Measurements from ENCODE around the gene TNS4. TPM values are rescaled to one million over a fixed set of nuclear protein-coding genes. Genes with fewer than 3 reads are reported as not detected.

The TNS4 gene
- total and polyA plus RNA-seq, 2 donors (not counting 1 experiment from before 2014, with no cell fraction given), result under 0.01 to 0.05 TPM

DNA sequence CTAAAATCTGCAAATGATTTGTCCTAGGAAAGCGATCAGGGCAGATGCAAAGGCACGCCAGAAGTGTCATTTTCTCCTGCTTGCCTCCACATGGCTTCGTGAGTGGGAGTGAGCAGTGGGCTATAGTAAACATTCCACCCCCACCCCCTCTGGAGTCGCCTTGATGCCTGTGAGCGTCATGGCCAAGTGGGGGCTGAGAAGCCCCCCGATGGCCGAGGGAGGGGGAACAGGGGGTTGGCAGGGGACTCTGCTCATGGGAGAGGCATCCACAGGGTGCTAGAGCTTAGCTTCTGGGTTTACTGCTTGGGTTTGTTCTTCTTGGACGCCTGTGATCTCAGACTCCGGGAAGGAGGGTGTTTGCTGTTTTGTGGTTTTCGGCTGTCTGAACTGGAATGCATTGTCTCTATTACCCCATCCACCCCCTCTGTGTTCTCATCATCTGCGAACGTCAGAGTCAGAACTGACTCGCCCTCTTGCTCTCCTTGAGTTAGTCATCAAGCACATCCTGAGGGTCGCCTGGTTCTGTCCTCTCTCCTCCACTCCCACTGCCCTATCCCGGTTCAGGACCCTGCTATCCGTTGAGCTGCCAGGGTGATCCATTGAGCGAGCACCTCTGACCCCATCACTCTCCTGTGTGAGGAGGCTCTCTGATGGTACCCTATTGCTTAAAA, 15.4 kb downstream of the TNS4 start:
- no peaks in the 10 kb centered on the region for H4K20me1 ChIP-seq (ENCODE audit: control insufficient read depth, extremely low read depth, insufficient read depth, low read length)
- H3K36me3 ChIP-seq (ENCODE audit: control insufficient read depth, insufficient read depth, low read length), result no peaks in the 10 kb centered on the region
- no peak for TF ChIP-seq CTCF (conservative IDR thresholded peaks at IDR 0.05 in 1 of 2, IDR thresholded peaks at IDR 0.05 in 1 of 2; ENCODE audit: low read depth in 1 of 2, low read length in 2 of 2)
- no peak for TF ChIP-seq EZH2 (IDR thresholded peaks at IDR 0.05; ENCODE audit: low read length, missing control alignments)
- peak overlapping the region; percentile 81 for H3K4me2 ChIP-seq (ENCODE audit: extremely low read depth, insufficient read depth, low read length)
- peak overlapping the region in 3 of 4 experiments; percentile 16 to 38 (median 23) for H3K4me3 ChIP-seq (replicated peaks in 1 of 4; ENCODE audit: control extremely low read depth in 1 of 4, insufficient read depth in 1 of 4, low read depth in 3 of 4, low read length in 4 of 4)
- H3K79me2 ChIP-seq (ENCODE audit: control insufficient read depth, insufficient read depth, low read length), result no peaks in the 10 kb centered on the region
- peak; percentile 99 for DNase-seq (ENCODE audit: low read depth in 2 of 2)
- H3K27me3 ChIP-seq (ENCODE audit: control insufficient read depth, insufficient read depth, low read length), result no peaks in the 10 kb centered on the region
- peak overlapping the region; percentile 97 for H3K27ac ChIP-seq (ENCODE audit: insufficient read depth, low read length)
- no peak overlapping the region for H2AFZ ChIP-seq (ENCODE audit: low read length)
- H3K9me3 ChIP-seq (ENCODE audit: control insufficient read depth, insufficient read depth, low read depth, low read length), result no peaks in the 10 kb centered on the region
- H3K4me1 ChIP-seq (ENCODE audit: control insufficient read depth, extremely low read depth, insufficient read depth, low read length), result peaks cover 35% of the 10 kb centered on the region
- H3K9ac ChIP-seq (ENCODE audit: insufficient read depth, low read length), result peak overlapping the region; percentile 69

DNA sequence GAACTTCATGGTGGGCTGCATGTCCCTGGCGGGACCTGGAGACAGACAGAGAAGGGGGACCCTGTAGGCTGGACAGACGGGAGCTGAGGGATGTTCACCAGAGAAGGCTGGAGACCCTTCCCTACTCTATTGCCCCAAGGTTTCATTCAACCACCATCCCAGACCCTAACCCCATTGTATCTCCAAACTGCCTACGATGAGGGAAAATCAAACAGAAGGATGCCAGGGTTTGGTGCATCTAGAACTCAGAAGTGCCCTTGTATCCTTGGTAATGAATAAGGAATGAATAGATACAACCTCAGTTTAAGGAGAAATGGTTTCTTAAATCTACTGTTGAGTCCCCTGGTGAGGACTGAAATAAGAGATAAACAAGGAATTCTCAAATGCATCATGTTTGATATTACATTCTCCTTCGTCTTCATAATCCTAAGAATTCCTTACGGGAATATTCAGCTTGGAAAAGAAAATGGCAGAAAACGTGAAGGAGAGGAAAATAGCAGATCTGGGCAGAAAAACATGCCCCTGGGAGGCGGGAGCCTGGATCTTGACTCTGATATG, 16.4 kb downstream of the TNS4 start:
- peak overlapping the region; percentile 69 for H3K9ac ChIP-seq (ENCODE audit: insufficient read depth, low read length)
- no peaks in the 10 kb centered on the region for H4K20me1 ChIP-seq (ENCODE audit: control insufficient read depth, extremely low read depth, insufficient read depth, low read length)
- H3K27ac ChIP-seq (ENCODE audit: insufficient read depth, low read length), result peak overlapping the region; percentile 97
- no peak overlapping the region for H2AFZ ChIP-seq (ENCODE audit: low read length)
- no peak for DNase-seq (ENCODE audit: low read depth in 2 of 2)
- H3K4me3 ChIP-seq (replicated peaks in 1 of 4; ENCODE audit: control extremely low read depth in 1 of 4, insufficient read depth in 1 of 4, low read depth in 3 of 4, low read length in 4 of 4), result no peak overlapping the region
- no peak for TF ChIP-seq CTCF (conservative IDR thresholded peaks at IDR 0.05 in 1 of 2, IDR thresholded peaks at IDR 0.05 in 1 of 2; ENCODE audit: low read depth in 1 of 2, low read length in 2 of 2)
- TF ChIP-seq EZH2 (IDR thresholded peaks at IDR 0.05; ENCODE audit: low read length, missing control alignments), result no peak
- H3K9me3 ChIP-seq (ENCODE audit: control insufficient read depth, insufficient read depth, low read depth, low read length), result no peaks in the 10 kb centered on the region
- no peaks in the 10 kb centered on the region for H3K79me2 ChIP-seq (ENCODE audit: control insufficient read depth, insufficient read depth, low read length)
- peaks cover 26% of the 10 kb centered on the region for H3K4me1 ChIP-seq (ENCODE audit: control insufficient read depth, extremely low read depth, insufficient read depth, low read length)
- H3K4me2 ChIP-seq (ENCODE audit: extremely low read depth, insufficient read depth, low read length), result peak overlapping the region; percentile 81
- no peaks in the 10 kb centered on the region for H3K27me3 ChIP-seq (ENCODE audit: control insufficient read depth, insufficient read depth, low read length)
- H3K36me3 ChIP-seq (ENCODE audit: control insufficient read depth, insufficient read depth, low read length), result no peaks in the 10 kb centered on the region

- Histone ChIP-seq H3K36me3 (ENCODE audit: control insufficient read depth, insufficient read depth, low read length) (no peaks in the 10 kb centered on the region), H3K9me3 (ENCODE audit: control insufficient read depth, insufficient read depth, low read depth, low read length) (no peaks in the 10 kb centered on the region), H3K27me3 (ENCODE audit: control insufficient read depth, insufficient read depth, low read length) (no peaks in the 10 kb centered on the region), H3K4me3 (replicated peaks in 1 of 4; ENCODE audit: control extremely low read depth in 1 of 4, insufficient read depth in 1 of 4, low read depth in 3 of 4, low read length in 4 of 4) (no peak overlapping the region), H4K20me1 (ENCODE audit: control insufficient read depth, extremely low read depth, insufficient read depth, low read length) (no peaks in the 10 kb centered on the region), H3K9ac (ENCODE audit: insufficient read depth, low read length) (no peak overlapping the region), H2AFZ (ENCODE audit: low read length) (no peak overlapping the region), H3K79me2 (ENCODE audit: control insufficient read depth, insufficient read depth, low read length) (no peaks in the 10 kb centered on the region), H3K27ac (ENCODE audit: insufficient read depth, low read length) (peak overlapping the region; percentile 97), H3K4me2 (ENCODE audit: extremely low read depth, insufficient read depth, low read length) (no peak overlapping the region), H3K4me1 (ENCODE audit: control insufficient read depth, extremely low read depth, insufficient read depth, low read length) (peaks cover 25% of the 10 kb centered on the region)
- DNase-seq (ENCODE audit: low read depth in 2 of 2), result no peak
- TF ChIP-seq EZH2 (IDR thresholded peaks at IDR 0.05; ENCODE audit: low read length, missing control alignments) (no peak), CTCF (conservative IDR thresholded peaks at IDR 0.05 in 1 of 2, IDR thresholded peaks at IDR 0.05 in 1 of 2; ENCODE audit: low read depth in 1 of 2, low read length in 2 of 2) (no peak)
Measured at GRCh38 chr17:40484285-40484972, 17.0 kb downstream of the TNS4 start.

Data from fibroblast of lung (primary cell).